ENCODE measurements around the gene KLK10.

The KLK10 gene

GRCh38 chr19:51036519-51036918 lies 17.0 kb upstream of the KLK10 start:
- H3K27ac ChIP-seq, result no peak overlapping the region
- TF ChIP-seq CTCF (IDR thresholded peaks at IDR 0.05) (no peak), ZFX (IDR thresholded peaks at IDR 0.05; ENCODE audit: borderline replicate concordance) (no peak)

- H3K27ac ChIP-seq, result no peak within 1 kb of the TSS
- TF ChIP-seq CTCF (IDR thresholded peaks at IDR 0.05), result no peak
- no peak for TF ChIP-seq ZFX (IDR thresholded peaks at IDR 0.05; ENCODE audit: borderline replicate concordance)
Observed at GRCh38 chr19:51034704-51035103, 15.2 kb upstream of the KLK10 start, which contains the start of gene KLK12. Gene KLK12 (minus strand): TSS chr19:51035002. CDS start chr19:51034621, 381 bp downstream.

- no peak overlapping the region for H3K27ac ChIP-seq
- TF ChIP-seq ZFX (IDR thresholded peaks at IDR 0.05; ENCODE audit: borderline replicate concordance) (no peak), CTCF (IDR thresholded peaks at IDR 0.05) (no peak)
Observed at GRCh38 chr19:51031880-51032225, 12.3 kb upstream of the KLK10 start.

GRCh38 chr19:51031220-51031879 lies 11.8 kb upstream of the KLK10 start:
- TF ChIP-seq ZFX (IDR thresholded peaks at IDR 0.05; ENCODE audit: borderline replicate concordance) (no peak), CTCF (IDR thresholded peaks at IDR 0.05) (no peak)
- H3K27ac ChIP-seq, result no peak overlapping the region

GRCh38 chr19:51030631-51031030 lies 11.1 kb upstream of the KLK10 start:
- TF ChIP-seq ZFX (IDR thresholded peaks at IDR 0.05; ENCODE audit: borderline replicate concordance), result no peak
- TF ChIP-seq CTCF (IDR thresholded peaks at IDR 0.05), result no peak
- H3K27ac ChIP-seq, result no peak overlapping the region

- TF ChIP-seq CTCF (IDR thresholded peaks at IDR 0.05), result no peak
- TF ChIP-seq ZFX (IDR thresholded peaks at IDR 0.05; ENCODE audit: borderline replicate concordance), result no peak
- H3K27ac ChIP-seq, result no peak overlapping the region
Observed at GRCh38 chr19:51029718-51030117, 10.2 kb upstream of the KLK10 start.

- no peak overlapping the region for H3K27ac ChIP-seq
- TF ChIP-seq CTCF (IDR thresholded peaks at IDR 0.05) (no peak), ZFX (IDR thresholded peaks at IDR 0.05; ENCODE audit: borderline replicate concordance) (no peak)
Observed at GRCh38 chr19:51027873-51028272, 8.4 kb upstream of the KLK10 start.

Data from 22Rv1 (cell line).